Heart left ventricle (tissue), 16 donors: Measurements from ENCODE around the gene SLC40A1. TPM values are rescaled to one million over a fixed set of nuclear protein-coding genes. Genes with fewer than 3 reads are reported as not detected.

ENCODE experiments used
- ATAC-seq, 4 donors: fragments of 200-7000 bp; cut with Tn5 transposase; one replicate each; pipeline ENCODE4 v1.9.1; 2020 to 2022; ENCODE audit warnings: moderate library complexity in 4 of 4, mild to moderate bottlenecking in 3 of 4, moderate number of reproducible peaks in 1 of 4
- DNase-seq, 5 donors: peaks; one replicate each; pipeline ENCODE4 v3.0.0-alpha.2; 2020
- H3K27ac ChIP-seq, 12 donors: fragments of 200-600 bp; sonication (generic) in 4 of 12; one replicate each; pipeline versions ENCODE4 v1.5.0 to v1.8.0; 2016 to 2022; ENCODE audit warnings: mild to moderate bottlenecking in 2 of 12
- H3K27me3 ChIP-seq, 9 donors: fragments of 200-600 bp; sonication (generic) in 2 of 9; one replicate each; pipeline versions ENCODE4 v1.5.1 to v1.8.0; 2016 to 2022; ENCODE audit warnings: mild to moderate bottlenecking in 3 of 9
- H3K36me3 ChIP-seq, 9 donors: fragments of 200-600 bp; sonication (generic) in 2 of 9; one replicate each; pipeline versions ENCODE4 v1.5.0 to v1.8.0; 2018 to 2022; ENCODE audit warnings: mild to moderate bottlenecking in 2 of 9
- H3K4me1 ChIP-seq, 12 donors: fragments of 200-600 bp; sonication (generic) in 4 of 12; one replicate each; pipeline versions ENCODE4 v1.5.0 to v1.8.0; 2016 to 2022; ENCODE audit warnings: mild to moderate bottlenecking in 3 of 12
- H3K4me3 ChIP-seq, 12 donors: fragments of 200-600 bp; sonication (generic) in 4 of 12; one replicate each; pipeline versions ENCODE4 v1.5.0 to v1.8.0; 2017 to 2022; ENCODE audit warnings: mild to moderate bottlenecking in 9 of 12, moderate library complexity in 4 of 12
- H3K9me3 ChIP-seq, 12 donors: fragments of 200-600 bp; sonication (generic) in 4 of 12; one replicate each; pipeline versions ENCODE4 v1.5.0 to v1.8.0; 2016 to 2022; ENCODE audit warnings: mild to moderate bottlenecking in 1 of 12
- CTCF ChIP-seq, 12 donors: fragments of 200-600 bp; sonication (generic) in 4 of 12; IDR thresholded peaks; one replicate each; pipeline versions ENCODE4 v1.5.0 to v1.8.0; 2018 to 2022; ENCODE audit warnings: antibody characterized with exemption in 12 of 12, mild to moderate bottlenecking in 5 of 12
- POLR2A ChIP-seq, 2 donors: fragments of 450-650 bp; IDR thresholded peaks; one replicate each; pipeline ENCODE4 v1.6.1; 2017; ENCODE audit warnings: antibody characterized with exemption in 2 of 2, mild to moderate bottlenecking in 2 of 2, moderate library complexity in 2 of 2
- WGBS, 4 donors: extraction: QIAGEN DNeasy Blood & Tissue Kit in 2 of 4; methylation state at CpG; one replicate each; pipeline versions ENCODE4 v1.1.5 to v1.1.7; 2013 to 2018; 5-methylcytosine and 5-hydroxymethylcytosine counted together
- intact Hi-C, 10 donors: fragments of 100-400 bp; cut with DNase I; formaldehyde crosslinking; loops; one replicate each; pipeline versions ENCODE4 v1.11.1 to v1.14.2; 2022
- polyA plus RNA-seq, 2 donors: library from polyadenylated mRNA; stranded (reverse); fragments of 200-250 nt; gene quantifications; one replicate each; pipeline ENCODE4 v1.2.3, GENCODE V29; 2013
- total RNA-seq, 9 donors: library from RNA; depleted of rRNA in 2 of 9; stranded (reverse); fragments of >200 nt in 2 of 9; fragmentation: NEBNext Ultra II Directional in 3 of 9; extraction: Animal tissue kit (Norgen Biotek cat#: 25700) in 3 of 9; gene quantifications; one replicate each; pipeline versions ENCODE4 v1.1.0 to v1.2.4, GENCODE V29; 2016 to 2023
- donor health status: ischemic (EF 13 %, LVEDD 7.1; RV severe dilation, severe dysfunction).
- donor health status: healthy with polysubstance abuse.
- donor health status: DM: no; HTN: yes; CAD: no.
- donor health status: DM: no; HTN: no; CAD: no.
- donor health status: ischemic (EF 25% LVEDD 6.9; RV normal size, moderate dysfunction).
- donor health status: ischemic (EF 25% LVEDD 5.7; RV mildly dilated, moderate dysfunction).
- donor health status: healthy.
- donor health status: DM: yes; HTN: yes; CAD: no.
- donor health status: ischemic (EF 35%, LVEDD 5.7; RV mildly dilated, moderate dysfunction).
- donor health status: nonischemic (EF 11% LVEDD 7.7; RV severe dilation, severe dysfunction).
- donor health status: DM: yes; HTN: yes; CAD: no.
- donor health status: PGD.
- donor health status: ischemic (EF 29% LVEDD 5.4; RV normal size, mild dysfunction).
- donor health status: nonischemic (EF 23%, LVEDD 6.1; RV moderate dilation, normal function).

SLC40A1 gene
- total and polyA plus RNA-seq, 11 donors = 10.2 to 109 (median 40.5) TPM

GRCh38 chr2:189613077-189613636 is 32.6 kb upstream of the SLC40A1 start:
- Histone ChIP-seq H3K9me3 (no peaks in the 10 kb centered on the region), H3K4me3 (peak overlapping the region in 10 of 12 donors; percentile 9 to 39 (median 27)), H3K27ac (peak overlapping the region; percentile 50 to 86 (median 77)), H3K27me3 (no peaks in the 10 kb centered on the region), H3K36me3 (no peaks in the 10 kb centered on the region), H3K4me1 (peaks cover 0 to 29% (median 17%) of the 10 kb centered on the region in 12 donors)
- 1 to 6% (median 4%) methylated on average over 6 of the region's 6 CpGs for WGBS, 4 donors
- DNase-seq (peak in 4 of 5 donors; percentile 32 to 55 (median 41)), ATAC-seq (peak; percentile 96 to 98 (median 97))
- intact Hi-C loops = loop anchor here in 1 of 10 donors (2.0 kb wide), 1 partner anchor 32 kb away; the partner anchor contains the start of gene SLC40A1
- TF ChIP-seq CTCF (IDR thresholded peaks at IDR 0.05) = no peak
- TF ChIP-seq POLR2A (IDR thresholded peaks at IDR 0.05) = no peak

GRCh38 chr2:189610700-189611099 is 30.1 kb upstream of the SLC40A1 start:
- ATAC-seq = no peak
- no peak for TF ChIP-seq CTCF (IDR thresholded peaks at IDR 0.05)
- TF ChIP-seq POLR2A (IDR thresholded peaks at IDR 0.05) = no peak

GRCh38 chr2:189609853-189610252 is 29.3 kb upstream of the SLC40A1 start:
- TF ChIP-seq CTCF (IDR thresholded peaks at IDR 0.05) = no peak
- TF ChIP-seq POLR2A (IDR thresholded peaks at IDR 0.05) = no peak
- Histone ChIP-seq H3K27ac (no peak overlapping the region), H3K36me3 (no peaks in the 10 kb centered on the region), H3K4me3 (no peak overlapping the region), H3K9me3 (no peaks in the 10 kb centered on the region), H3K4me1 (peaks cover 0 to 29% (median 17%) of the 10 kb centered on the region in 12 donors), H3K27me3 (no peaks in the 10 kb centered on the region)
- ATAC-seq (no peak), DNase-seq (no peak)
- intact Hi-C loops = loop anchor here in 1 of 10 donors (2.0 kb wide), 1 partner anchor 29 kb away; the partner anchor contains the start of gene SLC40A1
- 93 to 100% (median 98%) methylated on average over 1 of the region's 1 CpG for WGBS, 4 donors

More at GRCh38 chr2:189610700-189611099, 30.1 kb upstream of the SLC40A1 start:
- no peak for DNase-seq
- 84 to 96% (median 92%) methylated on average over 2 of the region's 2 CpGs for WGBS, 4 donors
- Histone ChIP-seq H3K27me3 (no peaks in the 10 kb centered on the region), H3K4me1 (peaks cover 0 to 29% (median 17%) of the 10 kb centered on the region in 12 donors), H3K4me3 (no peak overlapping the region), H3K9me3 (no peaks in the 10 kb centered on the region), H3K27ac (no peak overlapping the region), H3K36me3 (no peaks in the 10 kb centered on the region)
- intact Hi-C loops = loop anchor here in 1 of 10 donors (2.0 kb wide), 1 partner anchor 30 kb away; the partner anchor contains the start of gene SLC40A1

DNA sequence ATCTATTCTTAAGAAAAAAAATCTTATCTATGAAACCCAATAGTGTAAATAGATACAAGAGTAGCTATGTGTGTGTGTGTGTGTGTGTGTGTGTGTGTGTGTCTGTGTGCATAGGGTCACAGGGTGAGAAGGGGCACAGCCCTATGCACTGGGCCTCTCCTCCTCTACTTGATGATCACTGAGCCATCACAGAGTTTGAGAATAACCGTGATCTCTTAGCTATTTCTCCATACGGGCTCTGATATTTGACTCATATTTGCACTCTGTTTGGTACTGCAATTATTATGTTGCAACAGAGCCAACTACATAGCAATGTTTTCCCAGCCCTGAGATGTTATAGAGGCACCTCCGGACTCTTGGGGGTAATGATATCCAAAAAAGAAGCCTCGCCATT is 28.8 kb upstream of the SLC40A1 start:
- Histone ChIP-seq H3K4me1 (peaks cover 0 to 29% (median 17%) of the 10 kb centered on the region in 12 donors), H3K4me3 (no peak overlapping the region), H3K27me3 (no peaks in the 10 kb centered on the region), H3K36me3 (no peaks in the 10 kb centered on the region), H3K27ac (no peak overlapping the region), H3K9me3 (no peaks in the 10 kb centered on the region)
- TF ChIP-seq CTCF (IDR thresholded peaks at IDR 0.05) (no peak), POLR2A (IDR thresholded peaks at IDR 0.05) (no peak)
- 86 to 93% (median 90%) methylated on average over 4 of the region's 4 CpGs for WGBS, 4 donors
- DNase-seq = no peak
- ATAC-seq = no peak
- intact Hi-C loops = no loop called here
